T-helper 2 cell treated with Interferon-gamma antibody and Interleukin-4, amounts not matched to agents 5 μg/mL and 100 μg/mL, for 36 hours (primary cell): ENCODE measurements around the gene TACC3.
A peak's percentile ranks its signal among the peaks of the same experiment; 100 is the strongest.

Experiments used
- DNase-seq: peaks from one replicate; pipeline ENCODE4 v3.0.0; 2021; ENCODE audit warnings: low spot score
- H3K27ac Mint-ChIP-seq: one replicate; pipeline ENCODE4 v1.8.0; 2021; ENCODE audit warnings: mild to moderate bottlenecking, mixed read lengths
- H3K27me3 Mint-ChIP-seq: one replicate; pipeline ENCODE4 v1.8.0; 2021; ENCODE audit warnings: low read depth, mixed read lengths
- H3K36me3 Mint-ChIP-seq: one replicate; pipeline ENCODE4 v1.8.0; 2021; ENCODE audit warnings: low read depth, mixed read lengths
- H3K4me1 Mint-ChIP-seq: one replicate; pipeline ENCODE4 v1.8.0; 2021; ENCODE audit warnings: low read depth, mixed read lengths
- H3K4me3 Mint-ChIP-seq: one replicate; pipeline ENCODE4 v1.8.0; 2022; ENCODE audit warnings: mild to moderate bottlenecking, moderate library complexity, mixed read lengths
- H3K9me3 Mint-ChIP-seq: one replicate; pipeline ENCODE4 v1.8.0; 2021; ENCODE audit warnings: mixed read lengths

The TACC3 gene

DNA sequence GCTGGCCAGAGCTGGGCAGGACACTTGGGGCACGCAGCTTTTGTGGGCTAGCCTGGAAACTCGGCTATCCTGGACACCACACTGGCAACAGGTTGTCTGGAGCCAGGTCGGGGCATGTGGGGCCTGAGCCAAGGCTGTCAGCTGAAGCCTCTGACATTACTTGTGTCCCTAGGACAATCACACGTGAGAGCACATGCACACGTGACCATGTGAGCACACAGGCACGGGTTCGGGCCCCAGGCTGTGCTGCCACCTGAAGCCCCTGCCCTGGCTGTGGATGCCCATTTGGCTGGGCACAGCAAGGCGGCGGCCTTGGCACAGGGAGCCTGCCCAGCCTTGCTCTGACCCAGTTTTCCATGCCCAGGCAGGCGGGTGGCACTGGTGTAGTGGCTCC lies 63.1 kb downstream of the TACC3 start:
- Mint-ChIP-seq H3K4me1 (no peaks in the 10 kb centered on the region), H3K36me3 (no peaks in the 10 kb centered on the region), H3K9me3 (no peaks in the 10 kb centered on the region), H3K27me3 (no peaks in the 10 kb centered on the region), H3K4me3 (no peak overlapping the region), H3K27ac (no peak overlapping the region)
- DNase-seq = no peak

DNA sequence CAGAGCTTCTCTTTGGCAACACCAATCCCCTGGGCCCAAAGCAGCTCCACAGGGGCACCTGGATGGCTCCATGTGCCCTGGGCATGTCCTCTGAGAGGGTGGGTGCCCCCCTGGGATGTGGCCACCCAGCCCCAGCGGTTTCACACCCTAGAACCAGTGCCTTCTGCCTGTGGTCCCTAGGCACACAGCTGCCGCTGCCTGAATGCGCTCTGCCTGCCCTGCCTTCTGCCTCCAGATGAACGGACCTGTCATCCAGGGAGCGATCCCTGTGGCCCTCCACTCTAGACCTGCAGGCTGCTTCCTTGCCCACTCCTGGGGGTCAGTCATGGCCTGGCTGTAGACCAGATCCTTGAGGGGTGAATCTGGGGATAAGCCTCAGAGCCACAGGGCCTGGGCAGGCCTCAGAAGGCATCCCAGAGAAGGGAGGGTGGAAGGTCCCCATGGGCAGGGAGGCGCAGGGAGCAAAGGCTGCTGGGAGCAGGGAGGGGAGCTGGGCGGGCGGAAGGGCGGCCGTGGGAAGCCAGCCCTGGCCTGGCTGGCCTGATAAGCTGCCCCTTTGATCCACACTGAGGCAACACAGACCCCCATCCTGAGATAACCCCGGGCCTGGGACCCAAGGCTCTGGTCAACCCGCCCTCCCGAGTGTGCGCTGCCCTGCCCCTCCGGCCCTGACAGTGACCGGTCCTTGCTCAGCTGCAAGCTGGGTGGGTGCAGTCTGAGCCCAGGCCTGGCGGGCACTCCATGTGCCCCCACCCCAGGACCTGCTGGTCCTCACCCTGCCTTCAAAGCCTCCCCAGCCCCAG lies 63.7 kb downstream of the TACC3 start:
- no peaks in the 10 kb centered on the region for H3K36me3 Mint-ChIP-seq
- DNase-seq = no peak
- H3K9me3 Mint-ChIP-seq = no peaks in the 10 kb centered on the region
- no peak overlapping the region for H3K27ac Mint-ChIP-seq
- no peaks in the 10 kb centered on the region for H3K4me1 Mint-ChIP-seq
- peaks cover under 1% of the 10 kb centered on the region for H3K27me3 Mint-ChIP-seq
- no peak overlapping the region for H3K4me3 Mint-ChIP-seq

DNA sequence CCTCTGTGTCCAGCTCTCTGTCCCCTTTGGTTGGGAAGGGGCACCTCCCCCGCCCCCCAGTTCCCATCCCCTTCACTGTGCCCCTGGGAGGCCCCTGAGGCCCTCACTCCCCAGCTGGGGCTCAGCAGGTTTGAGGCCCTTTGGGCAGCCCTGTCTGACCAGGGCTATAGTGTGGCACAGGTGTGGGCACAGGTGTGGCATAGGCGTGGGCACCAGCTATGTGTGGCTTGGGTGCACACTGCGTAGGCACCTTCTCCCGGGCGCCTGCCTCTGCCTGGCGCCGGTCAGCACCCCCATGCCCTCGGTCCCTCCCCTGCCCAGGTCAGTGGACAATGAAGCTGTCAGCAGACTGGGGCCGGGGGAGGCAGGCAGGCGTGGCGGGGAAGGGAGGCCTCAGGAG lies 64.3 kb downstream of the TACC3 start:
- no peaks in the 10 kb centered on the region for H3K9me3 Mint-ChIP-seq
- DNase-seq = no peak
- no peaks in the 10 kb centered on the region for H3K36me3 Mint-ChIP-seq
- H3K27ac Mint-ChIP-seq = no peak overlapping the region
- peaks cover 3% of the 10 kb centered on the region for H3K27me3 Mint-ChIP-seq
- H3K4me3 Mint-ChIP-seq = no peak overlapping the region
- no peaks in the 10 kb centered on the region for H3K4me1 Mint-ChIP-seq

DNA sequence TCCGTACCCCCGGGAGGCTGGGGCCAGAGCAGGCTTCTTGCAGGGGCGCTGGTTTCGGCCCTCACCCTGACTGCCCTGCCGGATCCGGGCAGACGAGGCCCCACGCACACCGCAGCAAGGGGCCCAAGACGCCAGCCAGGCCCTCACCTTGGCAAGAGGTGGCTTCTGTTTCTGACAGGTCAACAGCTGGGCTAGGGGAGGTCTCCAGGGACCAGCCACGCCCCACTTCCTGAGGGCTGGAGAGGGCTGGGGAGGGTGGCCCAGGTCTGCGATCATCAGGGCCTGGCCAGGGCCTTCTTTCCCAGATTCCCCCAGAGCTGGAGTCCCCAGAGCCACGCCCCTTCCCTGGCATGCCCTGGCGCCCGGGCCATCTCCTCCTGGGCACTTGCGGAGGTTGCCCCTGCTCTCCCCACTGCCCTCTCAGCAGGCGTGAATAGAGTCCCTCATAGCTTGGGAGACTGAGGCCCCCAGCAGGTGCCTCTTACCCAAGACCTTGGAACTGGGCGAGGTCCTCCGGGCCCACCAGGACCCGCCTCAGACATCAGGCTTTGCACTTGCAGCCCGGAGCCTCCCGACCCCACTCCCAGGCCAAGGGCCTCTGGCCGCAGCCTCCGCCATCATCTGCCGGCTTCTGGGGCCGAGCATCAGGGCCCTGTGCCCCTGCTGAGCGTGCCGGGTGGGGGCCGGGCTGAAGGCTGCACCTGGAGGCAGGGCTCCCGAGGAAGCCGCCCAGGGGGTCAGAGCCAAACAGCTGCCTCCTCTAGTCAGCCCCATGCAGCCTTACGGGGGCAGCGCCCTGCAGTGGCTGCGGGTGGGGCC lies 65.4 kb downstream of the TACC3 start:
- Mint-ChIP-seq H3K9me3 (no peaks in the 10 kb centered on the region), H3K27ac (no peak overlapping the region), H3K4me1 (no peaks in the 10 kb centered on the region), H3K4me3 (no peak overlapping the region), H3K27me3 (peaks cover 13% of the 10 kb centered on the region), H3K36me3 (no peaks in the 10 kb centered on the region)
- DNase-seq = no peak

DNA sequence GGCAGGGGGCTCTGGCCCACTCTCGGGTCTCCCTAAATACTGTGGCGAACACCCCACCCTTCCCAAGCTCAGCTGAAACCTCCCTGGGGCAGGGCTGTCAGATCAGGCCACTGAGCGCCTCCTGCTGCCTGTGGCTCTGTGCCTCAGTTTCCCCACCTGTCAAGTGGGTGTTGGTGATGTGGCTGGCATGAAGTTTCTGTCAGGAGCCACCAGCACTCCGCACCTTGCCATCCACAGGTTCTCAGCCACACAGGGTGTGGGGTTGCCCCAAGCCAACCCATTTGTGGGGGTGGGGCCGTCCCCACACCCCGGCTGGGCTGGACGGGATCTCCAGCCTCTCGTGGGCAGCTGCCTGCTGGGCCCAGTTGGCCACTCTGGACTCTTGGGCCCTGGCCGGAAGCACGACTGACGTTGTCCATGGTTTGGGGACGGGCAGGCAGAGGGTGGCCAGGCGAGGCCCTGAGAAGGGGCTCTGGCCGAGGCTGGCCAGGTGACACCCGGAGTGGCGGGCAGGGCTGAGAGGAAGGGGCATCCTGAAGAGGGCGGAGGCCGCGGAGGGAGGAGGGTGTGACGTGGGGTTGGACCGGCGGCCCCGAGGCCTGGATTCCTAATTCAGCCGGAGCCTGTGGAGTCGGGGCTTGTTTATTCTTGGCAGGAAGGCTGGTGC lies 66.2 kb downstream of the TACC3 start:
- Mint-ChIP-seq H3K9me3 (no peaks in the 10 kb centered on the region), H3K4me3 (no peak overlapping the region), H3K27me3 (peaks cover 15% of the 10 kb centered on the region), H3K4me1 (no peaks in the 10 kb centered on the region), H3K27ac (no peak overlapping the region), H3K36me3 (no peaks in the 10 kb centered on the region)
- no peak for DNase-seq

DNA sequence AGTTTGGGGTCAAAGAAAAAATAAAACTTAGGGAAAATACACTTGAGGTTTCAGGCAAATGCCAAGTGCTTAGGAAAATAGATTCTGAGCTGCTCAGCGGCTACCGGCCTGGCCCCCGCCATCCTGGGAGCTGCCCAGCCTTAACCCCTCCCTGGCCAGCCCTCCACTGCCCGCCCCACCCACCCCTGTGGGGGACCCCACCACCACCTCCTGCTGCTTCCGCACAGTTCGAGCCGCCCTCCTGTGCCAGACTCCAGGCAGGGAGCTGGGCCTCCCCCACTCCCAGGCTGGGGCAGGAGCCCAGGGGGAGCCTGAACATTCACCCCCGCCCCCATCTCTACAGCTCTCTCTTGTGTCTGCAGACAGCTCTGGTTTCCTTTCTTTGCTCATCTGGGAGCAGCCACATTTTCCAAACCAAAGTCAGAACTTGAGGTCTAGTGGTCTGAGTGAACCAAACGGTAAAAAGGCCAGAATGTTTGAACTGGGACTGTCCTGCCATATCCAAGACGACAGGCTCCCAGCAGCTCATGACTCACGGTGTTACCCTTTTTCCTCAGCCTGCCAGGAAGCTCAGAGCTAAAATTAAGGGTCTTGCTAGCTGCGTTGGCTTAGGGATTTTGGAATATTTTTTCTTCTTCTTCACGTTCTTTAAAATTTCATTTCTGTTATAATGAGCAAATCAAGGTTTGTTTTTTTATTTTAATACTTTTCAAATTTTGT lies 67.1 kb downstream of the TACC3 start:
- Mint-ChIP-seq H3K27me3 (peaks cover 17% of the 10 kb centered on the region), H3K4me3 (no peak overlapping the region), H3K9me3 (no peaks in the 10 kb centered on the region), H3K36me3 (no peaks in the 10 kb centered on the region), H3K4me1 (no peaks in the 10 kb centered on the region), H3K27ac (no peak overlapping the region)
- no peak for DNase-seq

DNA sequence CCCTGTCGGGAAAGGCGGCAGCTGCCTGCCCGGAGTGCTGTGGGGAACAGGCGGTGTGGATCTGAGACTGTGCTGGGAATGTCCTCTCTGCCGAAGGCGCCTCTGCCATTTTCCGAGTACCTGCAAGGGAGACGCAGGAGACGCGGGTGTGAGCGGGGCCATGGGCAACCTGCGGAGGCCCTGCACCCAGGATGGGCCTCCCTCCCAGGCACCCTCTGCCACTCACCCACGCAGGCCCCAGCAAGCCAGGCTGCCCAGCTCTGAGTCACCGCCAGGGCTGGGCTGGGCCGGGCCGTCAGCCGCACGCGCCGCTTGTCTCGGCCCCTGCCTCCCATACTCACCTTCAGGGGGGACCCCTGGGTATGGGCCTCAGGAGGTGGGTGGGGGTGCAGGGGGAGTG lies 68.2 kb downstream of the TACC3 start:
- Mint-ChIP-seq H3K27ac (no peak overlapping the region), H3K4me1 (no peaks in the 10 kb centered on the region), H3K36me3 (no peaks in the 10 kb centered on the region), H3K27me3 (peaks cover 20% of the 10 kb centered on the region), H3K4me3 (no peak overlapping the region), H3K9me3 (no peaks in the 10 kb centered on the region)
- DNase-seq = no peak

DNA sequence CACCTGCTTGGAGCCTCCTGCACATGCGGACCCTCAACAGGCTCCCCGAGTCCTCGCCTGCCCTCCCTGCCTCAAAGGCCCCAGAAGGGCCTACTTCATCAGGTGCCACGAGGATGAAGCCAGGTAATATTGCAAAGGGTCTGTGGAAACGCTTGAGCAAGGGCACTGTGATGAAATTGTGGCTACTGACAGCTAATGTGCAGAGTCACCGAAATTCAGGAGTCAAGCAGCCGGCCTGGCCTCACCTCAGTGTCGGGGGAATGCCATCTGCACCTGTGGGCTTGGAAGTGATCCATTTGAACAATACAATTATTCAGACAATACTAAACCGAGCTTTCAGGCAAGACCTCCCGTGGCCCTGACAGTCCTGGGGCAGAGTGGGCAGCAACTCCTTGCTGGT lies 68.7 kb downstream of the TACC3 start:
- no peaks in the 10 kb centered on the region for H3K9me3 Mint-ChIP-seq
- no peak overlapping the region for H3K4me3 Mint-ChIP-seq
- no peak for DNase-seq
- H3K36me3 Mint-ChIP-seq = no peaks in the 10 kb centered on the region
- no peaks in the 10 kb centered on the region for H3K4me1 Mint-ChIP-seq
- H3K27ac Mint-ChIP-seq = no peak overlapping the region
- peaks cover 20% of the 10 kb centered on the region for H3K27me3 Mint-ChIP-seq

DNA sequence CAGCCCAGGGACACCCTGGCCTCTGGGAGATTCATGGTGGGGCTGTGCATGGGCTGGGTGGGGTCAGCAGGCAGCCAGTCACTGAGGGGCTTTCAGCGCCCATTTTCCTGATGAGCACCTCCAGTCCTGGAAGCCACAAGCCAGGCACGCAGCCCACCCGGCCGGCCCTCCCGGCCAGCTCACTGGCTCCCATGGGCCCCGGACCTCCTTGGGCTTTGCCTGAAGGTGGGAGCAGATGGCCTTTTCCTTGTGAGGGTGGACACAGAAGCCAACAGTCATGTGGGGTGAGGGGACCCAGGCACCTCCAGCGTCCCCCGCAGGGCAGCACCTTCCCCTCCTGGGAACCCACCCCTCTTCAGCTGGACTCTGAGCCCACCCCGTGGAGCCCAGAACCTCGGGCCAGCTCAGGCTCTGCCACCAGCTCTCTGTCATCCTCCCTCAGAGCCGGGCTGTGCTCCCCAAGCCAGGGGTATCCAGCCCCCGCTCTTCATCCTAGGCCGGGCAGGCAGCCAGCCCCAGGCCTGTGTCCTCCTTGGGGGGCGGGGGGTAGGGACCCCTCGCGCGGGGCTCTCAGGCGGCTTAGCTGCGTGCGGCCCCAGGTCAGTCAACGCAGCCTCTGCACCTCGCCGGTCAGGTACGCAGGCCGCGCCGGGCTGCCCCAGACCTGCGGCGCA lies 71.0 kb downstream of the TACC3 start:
- Mint-ChIP-seq H3K27ac (no peak overlapping the region), H3K27me3 (peaks cover 31% of the 10 kb centered on the region), H3K4me3 (peak overlapping the region; percentile 40)

DNA sequence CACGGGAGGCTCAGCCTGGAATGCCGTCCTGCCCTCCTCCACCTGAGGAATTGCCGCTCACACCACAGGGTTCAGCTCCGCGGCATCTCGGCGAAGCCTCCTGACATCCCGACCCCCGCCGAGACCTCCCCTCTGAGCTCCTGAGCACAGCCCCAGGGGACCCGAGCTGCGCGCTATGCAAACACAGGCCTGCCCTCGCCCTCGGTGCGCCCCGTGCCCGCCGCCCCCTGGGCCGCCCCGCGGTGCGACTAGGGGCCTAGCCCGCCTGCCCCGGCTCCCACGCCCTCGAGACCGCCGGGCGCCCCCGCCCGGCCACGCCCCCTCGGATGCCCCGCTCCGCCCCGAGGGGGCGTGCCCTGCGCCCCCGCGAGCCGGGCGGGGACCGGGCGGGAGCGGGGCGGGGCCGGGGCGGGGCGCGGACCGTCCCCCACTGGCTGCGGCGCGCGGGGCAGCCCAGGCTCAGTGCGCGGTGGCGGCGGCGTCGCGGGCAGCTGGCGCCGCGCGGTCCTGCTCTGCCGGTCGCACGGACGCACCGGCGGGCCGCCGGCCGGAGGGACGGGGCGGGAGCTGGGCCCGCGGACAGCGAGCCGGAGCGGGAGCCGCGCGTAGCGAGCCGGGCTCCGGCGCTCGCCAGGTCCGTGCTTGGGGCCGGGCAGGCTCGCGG lies 71.6 kb downstream of the TACC3 start, which contains the start of gene FGFR3:
Gene FGFR3, plus strand, starts transcription at position 462 of the 664 bp plus-strand sequence. CDS start 642 bp downstream, outside the sequence.
- DNase-seq = peak; percentile 37
- H3K27ac Mint-ChIP-seq = no peak within 1 kb of the TSS

More for the DNA sequence above, 71.0 kb downstream of the TACC3 start:
- no peaks in the 10 kb centered on the region for H3K36me3 Mint-ChIP-seq
- no peak for DNase-seq
- H3K9me3 Mint-ChIP-seq = no peaks in the 10 kb centered on the region
- no peaks in the 10 kb centered on the region for H3K4me1 Mint-ChIP-seq

DNA sequence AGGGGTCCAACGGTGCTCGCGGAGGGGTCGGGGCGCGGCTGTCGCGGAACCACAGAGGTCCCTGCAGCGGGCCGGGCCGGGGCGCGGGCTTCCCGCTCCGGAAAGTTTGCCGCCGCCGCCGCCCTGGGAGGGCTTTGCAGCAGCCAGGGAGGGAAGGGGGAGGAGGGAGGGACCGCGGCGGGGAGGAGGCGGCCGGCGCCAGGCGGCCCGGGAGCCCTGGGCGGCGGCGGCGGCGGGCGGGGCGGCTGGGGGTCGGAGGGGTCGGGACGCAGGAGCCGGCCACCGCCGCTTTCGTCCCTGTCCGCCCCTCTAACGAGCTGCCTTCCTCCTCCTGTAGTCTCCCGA lies 72.1 kb downstream of the TACC3 start:
- Mint-ChIP-seq H3K27ac (no peak overlapping the region), H3K27me3 (peaks cover 31% of the 10 kb centered on the region), H3K4me1 (no peaks in the 10 kb centered on the region), H3K36me3 (no peaks in the 10 kb centered on the region), H3K9me3 (no peaks in the 10 kb centered on the region), H3K4me3 (no peak overlapping the region)
- DNase-seq = peak; percentile 26

More for the DNA sequence above, 71.6 kb downstream of the TACC3 start, which contains the start of gene FGFR3:
- Mint-ChIP-seq H3K4me3 (peak within 1 kb of the TSS; percentile 7), H3K4me1 (no peaks in the 10 kb centered on the region), H3K36me3 (no peaks in the 10 kb centered on the region), H3K9me3 (no peaks in the 10 kb centered on the region), H3K27me3 (peaks cover 31% of the 10 kb centered on the region)

DNA sequence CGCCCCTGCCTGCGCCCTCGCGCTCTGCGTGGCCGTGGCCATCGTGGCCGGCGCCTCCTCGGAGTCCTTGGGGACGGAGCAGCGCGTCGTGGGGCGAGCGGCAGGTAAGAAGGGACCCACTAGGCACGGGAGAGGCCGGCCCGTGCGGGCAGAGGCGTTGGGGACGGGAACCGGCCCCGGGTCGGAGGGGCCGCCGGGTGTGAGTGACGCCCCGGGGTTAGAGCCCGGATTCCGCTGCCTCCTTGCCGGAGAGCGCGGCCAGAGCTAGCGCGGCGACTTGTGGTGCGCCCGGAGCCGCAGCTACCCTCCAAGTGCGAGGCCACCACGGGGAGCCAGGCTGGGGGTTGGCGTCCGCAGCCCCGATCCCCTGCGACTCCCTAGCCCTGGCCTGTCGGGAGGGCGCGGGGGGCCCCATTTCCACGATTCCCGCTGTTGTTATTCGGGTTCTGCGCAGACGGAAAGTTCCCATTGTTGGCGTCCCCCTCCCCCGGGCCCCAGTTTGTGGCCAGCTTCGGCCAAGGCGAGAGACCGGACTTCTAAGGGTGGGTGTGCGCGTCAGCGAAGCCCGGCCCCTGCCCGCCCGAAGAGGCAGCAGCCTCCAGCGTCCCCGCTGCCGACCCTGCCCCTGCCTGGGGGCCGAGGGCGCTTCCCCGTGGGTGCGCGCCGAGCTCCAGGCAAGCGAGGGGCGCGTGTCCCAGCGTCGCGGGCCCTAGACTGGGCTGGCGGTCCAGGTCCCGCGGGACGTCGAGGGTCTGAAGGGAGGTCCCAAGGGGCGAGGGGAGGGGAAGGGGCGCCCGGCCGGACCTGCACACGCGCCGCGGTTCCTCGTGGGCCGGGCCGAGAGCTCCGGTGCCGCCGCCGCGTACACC lies 72.9 kb downstream of the TACC3 start:
- no peak for DNase-seq
- Mint-ChIP-seq H3K27ac (no peak overlapping the region), H3K4me1 (no peaks in the 10 kb centered on the region), H3K9me3 (no peaks in the 10 kb centered on the region), H3K27me3 (peaks cover 31% of the 10 kb centered on the region), H3K4me3 (no peak overlapping the region), H3K36me3 (no peaks in the 10 kb centered on the region)
